ENCODE results near the gene EIF2D. TPM values are rescaled to one million over a fixed set of nuclear protein-coding genes. Genes with fewer than 3 reads are reported as not detected.

EIF2D gene
- total and polyA plus RNA-seq, 2 of the 8 experiments (the other 6 are each of a cell fraction or from before 2014, with no cell fraction given) = 36.1 to 37.1 TPM

GRCh38 chr1:206643118-206643698 is 30.9 kb upstream of the EIF2D start (continued):
- TF ChIP-seq CHD7 (IDR thresholded peaks at IDR 0.05; ENCODE audit: insufficient replicate concordance, low read length) (no peak), YY1 (IDR thresholded peaks at IDR 0.05; ENCODE audit: low read depth, low read length) (no peak), CTBP2 (IDR thresholded peaks at IDR 0.05; ENCODE audit: borderline replicate concordance, insufficient read depth, insufficient read length, low read length) (no peak)

Data from H1 (cell line).